Neutrophil (primary cell): ENCODE data around the gene MDH1.
"Not testable (repeated sequence)": the region's sequence is repeated elsewhere in the genome, so short reads cannot be mapped to it uniquely, and the experiment has no call there.

Source experiments
- H3K27ac ChIP-seq: fragments of 200-600 bp; sonication (generic); 2 replicates; pipeline ENCODE4 v1.5.1; 2016; ENCODE audit warnings: mild to moderate bottlenecking, moderate library complexity
- H3K27me3 ChIP-seq: fragments of 200-600 bp; sonication (generic); 2 replicates; pipeline ENCODE4 v1.6.0; 2016; ENCODE audit warnings: mild to moderate bottlenecking
- H3K36me3 ChIP-seq: fragments of 200-600 bp; sonication (generic); 2 replicates; pipeline ENCODE4 v1.5.1; 2017
- H3K4me1 ChIP-seq, 2 experiments: fragments of 200-600 bp in 1 of 2; sonication (generic) in 1 of 2; 1 replicate in 1 of 2; 2 replicates in 1 of 2; pipeline versions ENCODE4 v1.5.1 to v1.6.1; 2013 to 2016; ENCODE audit warnings: low read depth in 1 of 2, low read length in 1 of 2, mild to moderate bottlenecking in 1 of 2, moderate library complexity in 1 of 2; ENCODE audit not compliant: control insufficient read depth in 1 of 2, insufficient read depth in 1 of 2
- H3K4me3 ChIP-seq, 2 experiments: fragments of 200-600 bp in 1 of 2; sonication (generic) in 1 of 2; 1 replicate in 1 of 2; 2 replicates in 1 of 2; pipeline ENCODE4 v1.5.1; 2013 to 2016; ENCODE audit warnings: low read depth in 1 of 2, low read length in 1 of 2, mild to moderate bottlenecking in 1 of 2, moderate library complexity in 1 of 2
- H3K9me3 ChIP-seq: fragments of 200-600 bp; sonication (generic); 2 replicates; pipeline ENCODE4 v1.5.1; 2016
- CTCF ChIP-seq: fragments of 200-600 bp; sonication (generic); IDR thresholded peaks from 2 replicates; pipeline ENCODE4 v1.5.1; 2016; ENCODE audit warnings: antibody characterized with exemption

Gene MDH1

GRCh38 chr2:63617366-63617765, 28.6 kb downstream of the MDH1 start:
- no peaks in the 10 kb centered on the region for H3K4me1 ChIP-seq
- no peak for TF ChIP-seq CTCF
- H3K27me3 ChIP-seq: no peaks in the 10 kb centered on the region
- H3K36me3 ChIP-seq: no peaks in the 10 kb centered on the region
- H3K9me3 ChIP-seq: no peaks in the 10 kb centered on the region
- H3K27ac ChIP-seq: no peak overlapping the region
- H3K4me3 ChIP-seq: no peak overlapping the region

- no peak overlapping the region for H3K27ac ChIP-seq
- no peak for TF ChIP-seq CTCF
- H3K9me3 ChIP-seq: no peaks in the 10 kb centered on the region
- no peaks in the 10 kb centered on the region for H3K36me3 ChIP-seq
- H3K27me3 ChIP-seq: no peaks in the 10 kb centered on the region
- no peaks in the 10 kb centered on the region for H3K4me1 ChIP-seq
- no peak overlapping the region for H3K4me3 ChIP-seq
These were observed 30.6 kb downstream of the MDH1 start for GRCh38 chr2:63619328-63619727.

- Histone ChIP-seq H3K9me3 (no peaks in the 10 kb centered on the region), H3K27ac (no peak overlapping the region), H3K4me3 (no peak overlapping the region), H3K36me3 (no peaks in the 10 kb centered on the region), H3K4me1 (no peaks in the 10 kb centered on the region), H3K27me3 (no peaks in the 10 kb centered on the region)
- TF ChIP-seq CTCF: no peak
These were observed 34.0 kb downstream of the MDH1 start for GRCh38 chr2:63622751-63623150.

GRCh38 chr2:63623763-63624162, 35.0 kb downstream of the MDH1 start:
- not testable (repeated sequence) for H3K4me1 ChIP-seq, H3K27me3 ChIP-seq, H3K36me3 ChIP-seq, H3K9me3 ChIP-seq, H3K27ac ChIP-seq, H3K4me3 ChIP-seq

GRCh38 chr2:63627866-63628265, 39.1 kb downstream of the MDH1 start:
- H3K9me3 ChIP-seq: no peaks in the 10 kb centered on the region
- H3K27me3 ChIP-seq: no peaks in the 10 kb centered on the region
- no peak overlapping the region for H3K4me3 ChIP-seq
- H3K4me1 ChIP-seq: no peaks in the 10 kb centered on the region
- H3K36me3 ChIP-seq: no peaks in the 10 kb centered on the region
- H3K27ac ChIP-seq: no peak overlapping the region
- no peak for TF ChIP-seq CTCF

GRCh38 chr2:63628403-63628942, 39.7 kb downstream of the MDH1 start:
- Histone ChIP-seq H3K36me3 (no peaks in the 10 kb centered on the region), H3K9me3 (no peaks in the 10 kb centered on the region), H3K4me3 (no peak overlapping the region), H3K4me1 (no peaks in the 10 kb centered on the region), H3K27ac (no peak overlapping the region), H3K27me3 (no peaks in the 10 kb centered on the region)
- no peak for TF ChIP-seq CTCF
